SK-N-SH treated with all-trans-retinoic acid at 6 μM for 48 hours (cell line): ENCODE measurements around the gene PTH1R.

Experiments
- ATAC-seq: fragments of 200-7000 bp; cut with Tn5 transposase; 3 replicates; pipeline ENCODE4 v1.9.1; 2020; ENCODE audit warnings: mild to moderate bottlenecking, moderate library complexity
- ARNTL ChIP-seq: fragments of 450-650 bp; formaldehyde crosslinking; IDR thresholded peaks from 2 replicates; pipeline ENCODE4 v1.5.0; 2020; ENCODE audit warnings: low read depth, mild to moderate bottlenecking, moderate library complexity, borderline replicate concordance
- BACH2 ChIP-seq: fragments of 250-450 bp; sonication (Bioruptor Pico); IDR thresholded peaks from 2 replicates; pipeline ENCODE4 v1.9.0; 2021; ENCODE audit warnings: mild to moderate bottlenecking, borderline replicate concordance
- CSRNP3 ChIP-seq: fragments of 250-450 bp; sonication (Bioruptor Pico); IDR thresholded peaks from 2 replicates; pipeline ENCODE4 v1.5.1; 2021; ENCODE audit warnings: mild to moderate bottlenecking, moderate library complexity
- ESRRG ChIP-seq: fragments of 250-450 bp; sonication (Bioruptor Pico); IDR thresholded peaks from 2 replicates; pipeline ENCODE4 v1.6.1; 2021; ENCODE audit warnings: mild to moderate bottlenecking
- GLIS3 ChIP-seq: fragments of 250-450 bp; sonication (Bioruptor Pico); IDR thresholded peaks from 2 replicates; pipeline ENCODE4 v1.5.0; 2020; ENCODE audit warnings: mild to moderate bottlenecking, moderate library complexity
- ISL1 ChIP-seq: fragments of 250-450 bp; sonication (Bioruptor Pico); IDR thresholded peaks from 2 replicates; pipeline ENCODE4 v2.1.2; 2022; ENCODE audit warnings: mild to moderate bottlenecking, moderate library complexity
- OSR1 ChIP-seq: fragments of 250-450 bp; sonication (Bioruptor Pico); IDR thresholded peaks from 2 replicates; pipeline ENCODE4 v1.8.0; 2022; ENCODE audit warnings: moderate library complexity, mild to moderate bottlenecking, inconsistent platforms
- POU6F1 ChIP-seq: fragments of 250-450 bp; sonication (Bioruptor Pico); IDR thresholded peaks from 2 replicates; pipeline ENCODE4 v1.8.0; 2021; ENCODE audit warnings: low read depth, mild to moderate bottlenecking, moderate library complexity, borderline replicate concordance
- PPARA ChIP-seq: fragments of 250-450 bp; sonication (Bioruptor Pico); IDR thresholded peaks from 2 replicates; pipeline ENCODE4 v1.5.0; 2020; ENCODE audit warnings: mild to moderate bottlenecking, borderline replicate concordance
- RARB ChIP-seq: fragments of 250-450 bp; sonication (Bioruptor Pico); IDR thresholded peaks from 2 replicates; pipeline ENCODE4 v1.8.0; 2021; ENCODE audit warnings: mild to moderate bottlenecking, moderate library complexity
- SNAI2 ChIP-seq: fragments of 250-450 bp; sonication (Bioruptor Pico); IDR thresholded peaks from 2 replicates; pipeline ENCODE4 v1.5.0; 2020; ENCODE audit warnings: mild to moderate bottlenecking, moderate library complexity
- TCF4 ChIP-seq: fragments of 250-450 bp; sonication (Bioruptor Pico); IDR thresholded peaks from 2 replicates; pipeline ENCODE4 v1.8.0; 2021; ENCODE audit warnings: mild to moderate bottlenecking, moderate library complexity, borderline replicate concordance
- TOX ChIP-seq: fragments of 250-450 bp; sonication (Bioruptor Pico); IDR thresholded peaks from 2 replicates; pipeline ENCODE4 v1.8.0; 2021; ENCODE audit warnings: mild to moderate bottlenecking, moderate library complexity, borderline replicate concordance
- TSHZ2 ChIP-seq: fragments of 250-450 bp; sonication (Bioruptor Pico); IDR thresholded peaks from 2 replicates; pipeline ENCODE4 v1.5.0; 2020; ENCODE audit warnings: mild to moderate bottlenecking, moderate library complexity
- ZC3H10 ChIP-seq: fragments of 250-450 bp; sonication (Bioruptor Pico); IDR thresholded peaks from 2 replicates; pipeline ENCODE4 v1.5.1; 2021; ENCODE audit warnings: mild to moderate bottlenecking, moderate library complexity
- ZFP3 ChIP-seq: fragments of 250-450 bp; sonication (Bioruptor Pico); IDR thresholded peaks from 2 replicates; pipeline ENCODE4 v1.5.0; 2020; ENCODE audit warnings: mild to moderate bottlenecking, moderate library complexity
- ZFP30 ChIP-seq: fragments of 450-650 bp; formaldehyde crosslinking; IDR thresholded peaks from 2 replicates; pipeline ENCODE4 v1.5.0; 2022; ENCODE audit warnings: mild to moderate bottlenecking, moderate library complexity
- ZNF565 ChIP-seq: fragments of 450-650 bp; formaldehyde crosslinking; conservative IDR thresholded peaks from 2 replicates; pipeline ENCODE4 v1.5.0; 2020; ENCODE audit warnings: low read depth, mild to moderate bottlenecking, moderate library complexity
- ZNF70 ChIP-seq: fragments of 450-650 bp; formaldehyde crosslinking; IDR thresholded peaks from 2 replicates; pipeline ENCODE4 v1.5.0; 2020; ENCODE audit warnings: mild to moderate bottlenecking, moderate library complexity

PTH1R gene

GRCh38 chr3:46887980-46888494, 10.5 kb downstream of the PTH1R start:
- TF ChIP-seq PPARA (CRISPR knock-in tag) (no peak), RARB (CRISPR knock-in tag) (no peak), TOX (CRISPR knock-in tag) (no peak), GLIS3 (no peak), OSR1 (CRISPR knock-in tag) (no peak), SNAI2 (CRISPR knock-in tag) (no peak), ZC3H10 (CRISPR knock-in tag) (no peak), CSRNP3 (CRISPR knock-in tag) (no peak), ZFP30 (no peak), TSHZ2 (CRISPR knock-in tag) (no peak), BACH2 (CRISPR knock-in tag) (no peak)
- no peak for ATAC-seq

GRCh38 chr3:46888705-46889104, 11.2 kb downstream of the PTH1R start:
- ATAC-seq = no peak
- TF ChIP-seq TOX (CRISPR knock-in tag) (no peak), RARB (CRISPR knock-in tag) (no peak), ZNF565 (CRISPR knock-in tag) (no peak), ZNF70 (CRISPR knock-in tag) (no peak)

GRCh38 chr3:46889381-46890110, 12.0 kb downstream of the PTH1R start:
- ATAC-seq = no peak
- TF ChIP-seq SNAI2 (CRISPR knock-in tag) = no peak
- TF ChIP-seq PPARA (CRISPR knock-in tag) = no peak

GRCh38 chr3:46890132-46890531, 12.6 kb downstream of the PTH1R start:
- TF ChIP-seq ZC3H10 (CRISPR knock-in tag) (no peak), RARB (CRISPR knock-in tag) (no peak), CSRNP3 (CRISPR knock-in tag) (no peak), ESRRG (CRISPR knock-in tag) (no peak), GLIS3 (no peak), ZNF565 (CRISPR knock-in tag) (no peak), PPARA (CRISPR knock-in tag) (no peak), TCF4 (CRISPR knock-in tag) (no peak), ZFP3 (no peak), POU6F1 (no peak), ARNTL (CRISPR knock-in tag) (no peak)
- no peak for ATAC-seq

- no peak for ATAC-seq
- no peak for TF ChIP-seq ZFP30
- no peak for TF ChIP-seq BACH2 (CRISPR knock-in tag)
- no peak for TF ChIP-seq TSHZ2 (CRISPR knock-in tag)
- no peak for TF ChIP-seq ISL1 (CRISPR knock-in tag)
- no peak for TF ChIP-seq GLIS3
- no peak for TF ChIP-seq ARNTL (CRISPR knock-in tag)
- no peak for TF ChIP-seq POU6F1
- no peak for TF ChIP-seq PPARA (CRISPR knock-in tag)
- TF ChIP-seq RARB (CRISPR knock-in tag) = no peak
These were observed 13.6 kb downstream of the PTH1R start for GRCh38 chr3:46891132-46891531.
